ENCODE measurements around the gene GLRX. TPM values are rescaled to one million over a fixed set of nuclear protein-coding genes. Genes with fewer than 3 reads are reported as not detected.

GLRX gene
- total RNA-seq, 2 donors from 2014 or later, result 8.6 to 17.6 TPM

GRCh38 chr5:95791751-95792150 is 30.8 kb downstream of the GLRX start:
- H3K4me1 ChIP-seq, result peaks cover 5% of the 10 kb centered on the region
- H3K4me3 ChIP-seq, result no peak overlapping the region
- DNase-seq, result no peak
- H3K36me3 ChIP-seq (replicated peaks in 1 of 2; ENCODE audit: insufficient read depth in 1 of 2, low read depth in 2 of 2), result peaks cover 0 to 39% of the 10 kb centered on the region in 2 donors
- WGBS, 2 donors, result 78 to 86% methylated on average over 6 of the region's 6 CpGs
- TF ChIP-seq CTCF (IDR thresholded peaks at IDR 0.05) (no peak), POLR2A (IDR thresholded peaks at IDR 0.05) (no peak)
- no peak overlapping the region for H3K27ac ChIP-seq
- intact Hi-C loops (cut with DNase I), result no loop called here
- no peaks in the 10 kb centered on the region for H3K27me3 ChIP-seq
- no peaks in the 10 kb centered on the region for H3K9me3 ChIP-seq
- ATAC-seq, result no peak

- intact Hi-C loops (cut with DNase I), result no loop called here
- DNase-seq, result no peak
- 82 to 89% methylated on average over 8 of the region's 8 CpGs for WGBS, 2 donors
- Histone ChIP-seq H3K9me3 (no peaks in the 10 kb centered on the region), H3K36me3 (replicated peaks in 1 of 2; ENCODE audit: insufficient read depth in 1 of 2, low read depth in 2 of 2) (peaks cover 0 to 44% of the 10 kb centered on the region in 2 donors), H3K27me3 (no peaks in the 10 kb centered on the region), H3K27ac (no peak overlapping the region), H3K4me1 (no peaks in the 10 kb centered on the region), H3K4me3 (no peak overlapping the region)
- TF ChIP-seq CTCF (IDR thresholded peaks at IDR 0.05), result no peak
- TF ChIP-seq POLR2A (IDR thresholded peaks at IDR 0.05), result no peak
- no peak for ATAC-seq
These were observed 34.0 kb downstream of the GLRX start for GRCh38 chr5:95788493-95788892.

- ATAC-seq (no peak), DNase-seq (no peak)
- WGBS, 2 donors, result 84 to 89% methylated on average over 3 of the region's 3 CpGs
- TF ChIP-seq POLR2A (IDR thresholded peaks at IDR 0.05) (no peak), CTCF (IDR thresholded peaks at IDR 0.05) (no peak)
- no peak overlapping the region for H3K27ac ChIP-seq
- H3K27me3 ChIP-seq, result no peaks in the 10 kb centered on the region
- H3K36me3 ChIP-seq (replicated peaks in 1 of 2; ENCODE audit: insufficient read depth in 1 of 2, low read depth in 2 of 2), result peaks cover 0 to 36% of the 10 kb centered on the region in 2 donors
- intact Hi-C loops (cut with DNase I), result no loop called here
- H3K9me3 ChIP-seq, result no peaks in the 10 kb centered on the region
- no peaks in the 10 kb centered on the region for H3K4me1 ChIP-seq
- no peak overlapping the region for H3K4me3 ChIP-seq
These were observed 35.6 kb downstream of the GLRX start for GRCh38 chr5:95786821-95787418.

GRCh38 chr5:95784514-95785302 is 37.8 kb downstream of the GLRX start:
- intact Hi-C loops (cut with DNase I), result no loop called here
- Histone ChIP-seq H3K27me3 (no peaks in the 10 kb centered on the region), H3K4me3 (no peak overlapping the region), H3K27ac (no peak overlapping the region), H3K4me1 (peaks cover 17% of the 10 kb centered on the region), H3K36me3 (replicated peaks in 1 of 2; ENCODE audit: insufficient read depth in 1 of 2, low read depth in 2 of 2) (peaks cover 0 to 26% of the 10 kb centered on the region in 2 donors), H3K9me3 (no peaks in the 10 kb centered on the region)
- 83 to 87% methylated on average over 9 of the region's 9 CpGs for WGBS, 2 donors
- TF ChIP-seq CTCF (IDR thresholded peaks at IDR 0.05) (no peak), POLR2A (IDR thresholded peaks at IDR 0.05) (no peak)
- ATAC-seq, result no peak
- no peak for DNase-seq
